ENCODE measurements around the gene PPP1R15B. TPM values are rescaled to one million over a fixed set of nuclear protein-coding genes. Genes with fewer than 3 reads are reported as not detected.

The PPP1R15B gene
- total RNA-seq: 10 to 100 TPM; 31.8 to 58.9 (median 44.1) TPM
- polyA plus RNA-seq: 10 to 100 TPM in 1 of 3 donors, 1 to 10 TPM in 2; 6.8 to 29.9 (median 8.6) TPM
- long read RNA-seq, donor 1, full-length matches to known transcripts: 7 of 7 reads
- long read RNA-seq, donor 1, partial matches to known transcripts: 0 of 7 reads
- long read RNA-seq, donor 1, other reads (novel, unspliced or antisense): 0 of 7 reads
- long read RNA-seq, donor 2, full-length matches to known transcripts: 8 of 13 reads
- long read RNA-seq, donor 2, partial matches to known transcripts: 5 of 13 reads
- long read RNA-seq, donor 2, other reads (novel, unspliced or antisense): 0 of 13 reads
- long read RNA-seq, donor 3, full-length matches to known transcripts: 7 of 7 reads
- long read RNA-seq, donor 3, partial matches to known transcripts: 0 of 7 reads
- long read RNA-seq, donor 3, other reads (novel, unspliced or antisense): 0 of 7 reads
- long read RNA-seq, donor 4, partial matches to known transcripts: 0 of 1 reads
- long read RNA-seq, donor 4, other reads (novel, unspliced or antisense): 1 of 1 reads
- long read RNA-seq, donor 5, full-length matches to known transcripts: 21 of 23 reads
- long read RNA-seq, donor 5, partial matches to known transcripts: 0 of 23 reads
- long read RNA-seq, donor 5, other reads (novel, unspliced or antisense): 2 of 23 reads
- long read RNA-seq, donor 6, full-length matches to known transcripts: 1 of 1 reads
- long read RNA-seq, donor 6, partial matches to known transcripts: 0 of 1 reads
- long read RNA-seq, donor 6, other reads (novel, unspliced or antisense): 0 of 1 reads
- long read RNA-seq, donor 7, full-length matches to known transcripts: 1 of 12 reads
- long read RNA-seq, donor 7, partial matches to known transcripts: 11 of 12 reads
- long read RNA-seq, donor 7, other reads (novel, unspliced or antisense): 0 of 12 reads
- long read RNA-seq, donor 8, full-length matches to known transcripts: 8 of 8 reads
- long read RNA-seq, donor 8, partial matches to known transcripts: 0 of 8 reads
- long read RNA-seq, donor 8, other reads (novel, unspliced or antisense): 0 of 8 reads
- long read RNA-seq, donor 9, full-length matches to known transcripts: 6 of 6 reads
- long read RNA-seq, donor 9, partial matches to known transcripts: 0 of 6 reads
- long read RNA-seq, donor 9, other reads (novel, unspliced or antisense): 0 of 6 reads
- long read RNA-seq, donor 10, full-length matches to known transcripts: 2 of 2 reads
- long read RNA-seq, donor 10, partial matches to known transcripts: 0 of 2 reads
- long read RNA-seq, donor 10, other reads (novel, unspliced or antisense): 0 of 2 reads

- peak; percentile 94 to 97 for TF ChIP-seq POLR2A (IDR thresholded peaks at IDR 0.05)
- TF ChIP-seq, protein P1, sequence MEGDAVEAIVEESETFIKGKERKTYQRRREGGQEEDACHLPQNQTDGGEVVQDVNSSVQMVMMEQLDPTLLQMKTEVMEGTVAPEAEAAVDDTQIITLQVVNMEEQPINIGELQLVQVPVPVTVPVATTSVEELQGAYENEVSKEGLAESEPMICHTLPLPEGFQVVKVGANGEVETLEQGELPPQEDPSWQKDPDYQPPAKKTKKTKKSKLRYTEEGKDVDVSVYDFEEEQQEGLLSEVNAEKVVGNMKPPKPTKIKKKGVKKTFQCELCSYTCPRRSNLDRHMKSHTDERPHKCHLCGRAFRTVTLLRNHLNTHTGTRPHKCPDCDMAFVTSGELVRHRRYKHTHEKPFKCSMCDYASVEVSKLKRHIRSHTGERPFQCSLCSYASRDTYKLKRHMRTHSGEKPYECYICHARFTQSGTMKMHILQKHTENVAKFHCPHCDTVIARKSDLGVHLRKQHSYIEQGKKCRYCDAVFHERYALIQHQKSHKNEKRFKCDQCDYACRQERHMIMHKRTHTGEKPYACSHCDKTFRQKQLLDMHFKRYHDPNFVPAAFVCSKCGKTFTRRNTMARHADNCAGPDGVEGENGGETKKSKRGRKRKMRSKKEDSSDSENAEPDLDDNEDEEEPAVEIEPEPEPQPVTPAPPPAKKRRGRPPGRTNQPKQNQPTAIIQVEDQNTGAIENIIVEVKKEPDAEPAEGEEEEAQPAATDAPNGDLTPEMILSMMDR (IDR thresholded peaks at IDR 0.05): no peak
- intact Hi-C loops (cut with DNase I): no loop called here
- WGBS, 4 donors: 0% methylated on average over 24 to 68 of the region's 69 CpGs
Observed at GRCh38 chr1:204411451-204412204, at the start of gene PPP1R15B. Gene PPP1R15B, minus strand, starts transcription at chr1:204411817. Its CDS starts 406 bp downstream, at chr1:204411411.

DNA sequence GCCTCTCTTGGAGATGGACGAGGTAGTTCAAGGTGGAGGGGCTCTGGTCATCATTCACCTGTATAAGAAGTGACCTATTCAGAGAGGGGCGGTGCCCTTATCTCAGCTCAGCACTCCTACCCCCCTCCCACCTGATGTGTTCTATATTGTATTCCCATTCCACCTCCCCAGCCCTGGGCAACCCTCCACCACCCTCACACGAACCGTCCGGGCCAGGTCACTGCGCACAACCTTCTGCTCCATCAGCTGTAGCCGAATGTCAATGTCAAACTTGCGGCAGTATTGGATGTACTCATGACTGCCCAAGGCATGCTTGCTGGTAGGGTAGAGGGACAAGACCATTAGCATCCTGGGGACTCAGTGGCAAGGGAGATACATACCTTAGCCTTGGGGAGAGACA is 48.7 kb upstream of the PPP1R15B start:
- no peak overlapping the region for H3K4me3 ChIP-seq
- WGBS, 4 donors: 93 to 96% (median 95%) methylated on average over 7 to 8 of the region's 8 CpGs
- peaks cover 0 to 22% of the 10 kb centered on the region in 2 donors for H3K4me1 ChIP-seq (replicated peaks in 1 of 2)
- no peaks in the 10 kb centered on the region for H3K9me3 ChIP-seq (replicated peaks in 1 of 3)
- DNase-seq: no peak
- H3K27ac ChIP-seq: peak overlapping the region in 1 of 5 donors; percentile 74
- intact Hi-C loops (cut with DNase I): no loop called here
- no peaks in the 10 kb centered on the region for H3K27me3 ChIP-seq
- peaks cover 0 to 21% of the 10 kb centered on the region in 2 donors for H3K36me3 ChIP-seq (replicated peaks in 1 of 2)
- TF ChIP-seq, protein P1 (IDR thresholded peaks at IDR 0.05): no peak
- no peak for TF ChIP-seq POLR2A (IDR thresholded peaks at IDR 0.05)

More at GRCh38 chr1:204411451-204412204, at the start of gene PPP1R15B:
- Histone ChIP-seq H3K27me3 (no peaks in the 10 kb centered on the region), H3K9me3 (replicated peaks in 1 of 3) (no peaks in the 10 kb centered on the region), H3K4me3 (peak within 1 kb of the TSS; percentile 59 to 99 (median 87)), H3K27ac (peak within 1 kb of the TSS; percentile 95 to 100 (median 99)), H3K4me1 (replicated peaks in 1 of 2) (peaks cover 11 to 24% of the 10 kb centered on the region in 2 donors), H3K36me3 (replicated peaks in 1 of 2) (no peaks in the 10 kb centered on the region)
- peak; percentile 97 to 99 (median 98) for DNase-seq

- intact Hi-C loops (cut with DNase I): no loop called here
- no peak overlapping the region for H3K4me3 ChIP-seq
- H3K9me3 ChIP-seq (replicated peaks in 1 of 3): no peaks in the 10 kb centered on the region
- no peak for DNase-seq
- 83 to 93% (median 90%) methylated on average over 4 of the region's 4 CpGs for WGBS, 4 donors
- peaks cover 0 to 18% of the 10 kb centered on the region in 2 donors for H3K4me1 ChIP-seq (replicated peaks in 1 of 2)
- no peaks in the 10 kb centered on the region for H3K27me3 ChIP-seq
- TF ChIP-seq, protein P1 (IDR thresholded peaks at IDR 0.05): no peak
- TF ChIP-seq POLR2A (IDR thresholded peaks at IDR 0.05): no peak
- H3K27ac ChIP-seq: peak overlapping the region in 1 of 5 donors; percentile 10
- H3K36me3 ChIP-seq (replicated peaks in 1 of 2): peaks cover 0 to 24% of the 10 kb centered on the region in 2 donors
Observed at GRCh38 chr1:204459706-204460105, 48.1 kb upstream of the PPP1R15B start.
